Right renal cortex interstitium (tissue), 3 donors: Measurements from ENCODE around the gene FSIP1. TPM values are rescaled to one million over a fixed set of nuclear protein-coding genes. Genes with fewer than 3 reads are reported as not detected.

Experiments used
- DNase-seq, 3 donors: peaks; one replicate each; pipeline ENCODE4 v3.0.0-alpha.2; 2013; ENCODE audit warnings: low read depth in 3 of 3, low spot score in 2 of 3
- polyA plus RNA-seq, 3 donors: library from polyadenylated mRNA; unstranded; fragments of 120-200 nt; gene quantifications; one replicate each; pipeline ENCODE4 v1.2.1, GENCODE V29; 2013; ENCODE audit not compliant: insufficient read length in 3 of 3

The FSIP1 gene
- polyA plus RNA-seq, 3 donors, result 2.9 to 4.2 (median 4.1) TPM

GRCh38 chr15:39721893-39722292, 60.7 kb downstream of the FSIP1 start:
- DNase-seq, result no peak

GRCh38 chr15:39720621-39721611, 61.7 kb downstream of the FSIP1 start:
- no peak for DNase-seq

GRCh38 chr15:39720081-39720480, 62.6 kb downstream of the FSIP1 start:
- no peak for DNase-seq

GRCh38 chr15:39719109-39719508, 63.5 kb downstream of the FSIP1 start:
- no peak for DNase-seq

- DNase-seq, result no peak
These were observed 65.5 kb downstream of the FSIP1 start for GRCh38 chr15:39717134-39717533.

GRCh38 chr15:39714251-39714650, 68.4 kb downstream of the FSIP1 start:
- no peak for DNase-seq

GRCh38 chr15:39713846-39714245, 68.8 kb downstream of the FSIP1 start:
- DNase-seq, result no peak

- DNase-seq, result no peak
These were observed 72.0 kb downstream of the FSIP1 start for GRCh38 chr15:39710681-39711080.

GRCh38 chr15:39709941-39710340, 72.7 kb downstream of the FSIP1 start:
- no peak for DNase-seq

- no peak for DNase-seq
These were observed 76.4 kb downstream of the FSIP1 start for GRCh38 chr15:39706206-39706605.

GRCh38 chr15:39704689-39705088, 78.0 kb downstream of the FSIP1 start:
- DNase-seq, result no peak

GRCh38 chr15:39704235-39704634, 78.4 kb downstream of the FSIP1 start:
- DNase-seq, result no peak

GRCh38 chr15:39701988-39702387, 80.7 kb downstream of the FSIP1 start:
- no peak for DNase-seq

- DNase-seq, result no peak
These were observed 82.3 kb downstream of the FSIP1 start for GRCh38 chr15:39700375-39700700.

GRCh38 chr15:39699516-39700374, 82.9 kb downstream of the FSIP1 start:
- DNase-seq, result no peak

- DNase-seq, result no peak
These were observed 83.9 kb downstream of the FSIP1 start for GRCh38 chr15:39698444-39699390.

- no peak for DNase-seq
These were observed 85.1 kb downstream of the FSIP1 start for GRCh38 chr15:39697509-39697908.

- no peak for DNase-seq
These were observed 86.8 kb downstream of the FSIP1 start for GRCh38 chr15:39695793-39696192.

- peak in 2 of 3 donors; percentile 39 to 41 for DNase-seq
These were observed 90.0 kb downstream of the FSIP1 start for GRCh38 chr15:39692356-39693327.
